Cardiac muscle cell (in vitro differentiated cells and primary cell): Measurements from ENCODE around the gene CXXC4. TPM values are rescaled to one million over a fixed set of nuclear protein-coding genes. Genes with fewer than 3 reads are reported as not detected.
A peak's percentile ranks its signal among the peaks of the same experiment; 100 is the strongest.

ENCODE experiments used
- DNase-seq, 2 donors: peaks; one replicate each; pipeline versions ENCODE4 v3.0.0 to v3.0.0-alpha.2; 2010 to 2017; ENCODE audit warnings: low read depth in 1 of 2, low spot score in 1 of 2
- H3K27ac ChIP-seq: fragments of 200-600 bp; sonication (generic); 2 replicates; pipeline ENCODE4 v1.5.1; 2016
- H3K27me3 ChIP-seq: fragments of 200-600 bp; sonication (generic); 2 replicates; pipeline ENCODE4 v1.6.0; 2016; ENCODE audit warnings: control low read depth
- H3K36me3 ChIP-seq: fragments of 200-600 bp; sonication (generic); 2 replicates; pipeline ENCODE4 v1.5.1; 2016; ENCODE audit warnings: control low read depth
- H3K4me1 ChIP-seq: fragments of 200-600 bp; sonication (generic); 2 replicates; pipeline ENCODE4 v1.8.1; 2017; ENCODE audit warnings: low read depth, mild to moderate bottlenecking, mixed run types
- H3K4me3 ChIP-seq: fragments of 200-600 bp; sonication (generic); 2 replicates; pipeline ENCODE4 v1.5.1; 2016; ENCODE audit warnings: mild to moderate bottlenecking
- H3K9me3 ChIP-seq: fragments of 200-600 bp; sonication (generic); 2 replicates; pipeline ENCODE4 v1.5.1; 2017; ENCODE audit warnings: low read depth, mild to moderate bottlenecking, control low read depth
- polyA plus RNA-seq: library from polyadenylated mRNA; unstranded; fragments of >200 nt; fragmentation: Nextera tagmentation; extraction: Ambion mirVana; gene quantifications from 2 replicates; pipeline ENCODE4 v1.2.1, GENCODE V29; 2016
- total RNA-seq: library from RNA; depleted of rRNA; stranded (reverse); fragments of >200 nt; gene quantifications from 2 replicates; pipeline ENCODE4 v1.2.3, GENCODE V29; 2016
- TF ChIP-seq, protein P1 (sequence below): IDR thresholded peaks from 2 replicates; pipeline ENCODE4 v1.5.1; 2012; ENCODE audit warnings: low read depth, mild to moderate bottlenecking, low read length

The CXXC4 gene
- total and polyA plus RNA-seq, 2 experiments from 2014 or later, result 10.6 to 20.2 TPM

GRCh38 chr4:104489731-104490095 lies 5.0 kb downstream of the CXXC4 start:
- DNase-seq, result no peak
- no peaks in the 10 kb centered on the region for H3K27me3 ChIP-seq
- peak overlapping the region; percentile 61 for H3K4me3 ChIP-seq
- TF ChIP-seq, protein P1, sequence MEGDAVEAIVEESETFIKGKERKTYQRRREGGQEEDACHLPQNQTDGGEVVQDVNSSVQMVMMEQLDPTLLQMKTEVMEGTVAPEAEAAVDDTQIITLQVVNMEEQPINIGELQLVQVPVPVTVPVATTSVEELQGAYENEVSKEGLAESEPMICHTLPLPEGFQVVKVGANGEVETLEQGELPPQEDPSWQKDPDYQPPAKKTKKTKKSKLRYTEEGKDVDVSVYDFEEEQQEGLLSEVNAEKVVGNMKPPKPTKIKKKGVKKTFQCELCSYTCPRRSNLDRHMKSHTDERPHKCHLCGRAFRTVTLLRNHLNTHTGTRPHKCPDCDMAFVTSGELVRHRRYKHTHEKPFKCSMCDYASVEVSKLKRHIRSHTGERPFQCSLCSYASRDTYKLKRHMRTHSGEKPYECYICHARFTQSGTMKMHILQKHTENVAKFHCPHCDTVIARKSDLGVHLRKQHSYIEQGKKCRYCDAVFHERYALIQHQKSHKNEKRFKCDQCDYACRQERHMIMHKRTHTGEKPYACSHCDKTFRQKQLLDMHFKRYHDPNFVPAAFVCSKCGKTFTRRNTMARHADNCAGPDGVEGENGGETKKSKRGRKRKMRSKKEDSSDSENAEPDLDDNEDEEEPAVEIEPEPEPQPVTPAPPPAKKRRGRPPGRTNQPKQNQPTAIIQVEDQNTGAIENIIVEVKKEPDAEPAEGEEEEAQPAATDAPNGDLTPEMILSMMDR, result no peak
- H3K36me3 ChIP-seq, result no peaks in the 10 kb centered on the region
- H3K9me3 ChIP-seq, result no peaks in the 10 kb centered on the region
- H3K27ac ChIP-seq, result peak overlapping the region; percentile 77
- H3K4me1 ChIP-seq, result peaks cover 38% of the 10 kb centered on the region

DNA sequence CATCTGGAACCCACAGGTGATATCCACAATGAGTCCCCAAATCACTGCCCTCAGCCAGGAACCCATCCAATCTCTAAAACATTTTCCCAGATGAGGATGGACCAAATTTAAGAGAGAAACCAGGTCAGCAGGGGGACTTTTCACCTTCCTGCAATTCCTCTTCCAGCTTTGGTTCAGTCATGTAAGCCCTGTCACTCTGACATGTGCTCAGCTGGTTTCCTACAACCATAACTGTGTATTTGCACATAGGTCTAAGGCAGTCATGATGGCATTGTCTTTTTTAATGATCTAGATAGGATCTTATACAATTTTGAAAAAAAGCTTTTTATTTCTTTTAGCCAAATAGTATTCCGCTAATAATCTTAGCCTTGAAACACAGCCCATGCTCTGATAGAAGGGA lies 6.5 kb downstream of the CXXC4 start:
- Histone ChIP-seq H3K27me3 (no peaks in the 10 kb centered on the region), H3K9me3 (no peaks in the 10 kb centered on the region), H3K4me1 (peaks cover 38% of the 10 kb centered on the region), H3K27ac (peak overlapping the region; percentile 77), H3K4me3 (no peak overlapping the region), H3K36me3 (no peaks in the 10 kb centered on the region)
- TF ChIP-seq, protein P1, result no peak
- peak in 1 of 2 donors; percentile 24 for DNase-seq

DNA sequence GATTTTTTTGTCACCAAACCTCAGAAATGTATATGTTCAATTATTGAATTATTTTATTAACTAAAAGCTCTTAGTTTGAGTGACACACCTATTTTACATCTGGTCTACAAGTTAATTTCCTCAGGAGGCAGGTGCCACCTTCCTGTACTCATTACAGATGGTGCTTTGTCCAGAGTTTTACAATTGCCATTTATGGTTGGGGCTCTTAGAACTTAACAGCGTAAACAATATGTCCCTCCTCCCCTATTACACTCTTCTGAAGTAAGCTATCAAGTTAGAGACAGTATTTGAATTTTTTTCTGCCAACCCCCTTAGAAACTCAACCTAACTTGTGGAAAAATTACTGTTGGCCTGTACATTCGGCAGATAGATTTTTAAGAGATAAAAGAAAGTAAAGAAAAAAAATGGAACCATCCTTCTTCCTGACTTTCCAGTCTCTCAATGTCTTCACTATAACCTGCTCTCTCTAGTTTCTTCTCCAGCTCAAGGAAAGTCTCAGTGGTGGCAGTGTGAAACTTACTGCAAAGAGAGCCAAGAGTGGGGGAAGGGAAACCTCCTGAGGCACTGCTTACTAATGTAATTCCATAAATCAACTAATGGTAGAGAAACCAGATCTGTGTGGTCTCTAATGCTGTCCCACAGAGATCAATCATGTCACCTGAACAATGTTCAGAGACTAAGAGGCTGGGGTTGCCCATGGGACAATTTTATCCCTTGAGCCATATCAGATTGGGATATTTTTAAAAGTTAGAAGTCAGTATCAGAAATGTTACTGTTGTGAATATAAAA lies 7.8 kb downstream of the CXXC4 start:
- no peaks in the 10 kb centered on the region for H3K9me3 ChIP-seq
- TF ChIP-seq, protein P1, result no peak
- peak in 1 of 2 donors; percentile 37 for DNase-seq
- H3K27ac ChIP-seq, result peak overlapping the region; percentile 16
- H3K27me3 ChIP-seq, result no peaks in the 10 kb centered on the region
- H3K4me3 ChIP-seq, result no peak overlapping the region
- no peaks in the 10 kb centered on the region for H3K36me3 ChIP-seq
- peaks cover 38% of the 10 kb centered on the region for H3K4me1 ChIP-seq

GRCh38 chr4:104475652-104476051 lies 19.0 kb downstream of the CXXC4 start:
- Histone ChIP-seq H3K36me3 (no peaks in the 10 kb centered on the region), H3K27ac (no peak overlapping the region), H3K27me3 (no peaks in the 10 kb centered on the region), H3K4me3 (no peak overlapping the region), H3K4me1 (peaks cover 6% of the 10 kb centered on the region), H3K9me3 (no peaks in the 10 kb centered on the region)
- TF ChIP-seq, protein P1, result no peak
- DNase-seq, result no peak

DNA sequence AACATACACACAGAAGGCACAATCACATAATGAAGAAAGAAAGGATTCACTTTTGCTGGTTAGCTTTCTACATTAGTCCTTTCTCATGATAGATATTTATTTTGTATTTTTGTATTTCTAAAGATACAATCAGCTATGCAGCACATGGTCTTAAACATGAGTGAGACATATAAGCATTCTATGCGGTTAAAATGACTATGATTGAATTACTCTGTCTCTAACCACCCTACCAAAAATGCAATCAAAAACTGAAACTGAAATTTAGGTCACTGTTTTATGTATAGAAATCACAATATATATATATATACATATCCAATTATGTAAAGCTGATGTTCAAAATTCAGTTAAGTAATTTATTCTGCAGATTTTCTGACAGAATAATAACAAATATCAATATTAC lies 21.9 kb downstream of the CXXC4 start:
- TF ChIP-seq, protein P1, result no peak
- DNase-seq, result no peak
- H3K27ac ChIP-seq, result no peak overlapping the region
- no peaks in the 10 kb centered on the region for H3K27me3 ChIP-seq
- no peak overlapping the region for H3K4me3 ChIP-seq
- peaks cover 8% of the 10 kb centered on the region for H3K4me1 ChIP-seq
- H3K36me3 ChIP-seq, result no peaks in the 10 kb centered on the region
- H3K9me3 ChIP-seq, result no peaks in the 10 kb centered on the region
